Left renal pelvis (tissue), 4 donors: ENCODE results near the gene TTL. TPM values are rescaled to one million over a fixed set of nuclear protein-coding genes. Genes with fewer than 3 reads are reported as not detected.
"Not testable (repeated sequence)": the region's sequence is repeated elsewhere in the genome, so short reads cannot be mapped to it uniquely, and the experiment has no call there.

ENCODE experiments used
- DNase-seq, 4 donors: peaks; one replicate each; pipeline ENCODE4 v3.0.0-alpha.2; 2013; ENCODE audit warnings: low read depth in 4 of 4, low spot score in 3 of 4
- polyA plus RNA-seq, 4 donors: library from polyadenylated mRNA; unstranded; fragments of 120-200 nt; gene quantifications; one replicate each; pipeline ENCODE4 v1.2.1, GENCODE V29; 2013; ENCODE audit not compliant: insufficient read length in 4 of 4

The TTL gene
- polyA plus RNA-seq, 4 donors, result 38.7 to 44.6 (median 39.1) TPM

- DNase-seq, result no peak
These were observed 9.3 kb upstream of the TTL start for GRCh38 chr2:112472547-112473263.

GRCh38 chr2:112474844-112475486, 7.0 kb upstream of the TTL start:
- DNase-seq, result no peak

- no peak for DNase-seq
These were observed 5.5 kb upstream of the TTL start for GRCh38 chr2:112476434-112476833.

GRCh38 chr2:112480530-112481049, 1.4 kb upstream of the TTL start:
- DNase-seq, result no peak

- DNase-seq, result peak; percentile 58 to 67 (median 65)
These were observed 867 bp upstream of the TTL start for GRCh38 chr2:112481050-112481527.

- peak in 1 of 4 donors; percentile 12 for DNase-seq
These were observed 519 bp downstream of the TTL start for GRCh38 chr2:112482309-112483041.

GRCh38 chr2:112483042-112483473, 1.1 kb downstream of the TTL start:
- peak in 1 of 4 donors; percentile 12 for DNase-seq

GRCh38 chr2:112483831-112484230, 1.9 kb downstream of the TTL start:
- DNase-seq, result no peak

GRCh38 chr2:112485849-112486248, 3.9 kb downstream of the TTL start:
- DNase-seq, result no peak

- no peak for DNase-seq
These were observed 4.9 kb downstream of the TTL start for GRCh38 chr2:112486895-112487294.

- DNase-seq, result no peak
These were observed 5.5 kb downstream of the TTL start for GRCh38 chr2:112487444-112487961.

GRCh38 chr2:112488201-112488600, 6.2 kb downstream of the TTL start:
- no peak for DNase-seq

- DNase-seq, result no peak
These were observed 10.0 kb downstream of the TTL start for GRCh38 chr2:112491946-112492345.

- DNase-seq, result no peak
These were observed 11.1 kb downstream of the TTL start for GRCh38 chr2:112493048-112493447.

- DNase-seq, result no peak
These were observed 12.1 kb downstream of the TTL start for GRCh38 chr2:112493858-112494648.

GRCh38 chr2:112494828-112495227, 12.9 kb downstream of the TTL start:
- DNase-seq, result no peak

- not testable (repeated sequence) for DNase-seq
These were observed 13.9 kb downstream of the TTL start for GRCh38 chr2:112495878-112496277.

- not testable (repeated sequence) for DNase-seq
These were observed 19.0 kb downstream of the TTL start for GRCh38 chr2:112500850-112501484.

- not testable (repeated sequence) for DNase-seq
These were observed 27.5 kb downstream of the TTL start for GRCh38 chr2:112509239-112509998.
